ENCODE results near the gene UBE2G2.

Gene UBE2G2

DNA sequence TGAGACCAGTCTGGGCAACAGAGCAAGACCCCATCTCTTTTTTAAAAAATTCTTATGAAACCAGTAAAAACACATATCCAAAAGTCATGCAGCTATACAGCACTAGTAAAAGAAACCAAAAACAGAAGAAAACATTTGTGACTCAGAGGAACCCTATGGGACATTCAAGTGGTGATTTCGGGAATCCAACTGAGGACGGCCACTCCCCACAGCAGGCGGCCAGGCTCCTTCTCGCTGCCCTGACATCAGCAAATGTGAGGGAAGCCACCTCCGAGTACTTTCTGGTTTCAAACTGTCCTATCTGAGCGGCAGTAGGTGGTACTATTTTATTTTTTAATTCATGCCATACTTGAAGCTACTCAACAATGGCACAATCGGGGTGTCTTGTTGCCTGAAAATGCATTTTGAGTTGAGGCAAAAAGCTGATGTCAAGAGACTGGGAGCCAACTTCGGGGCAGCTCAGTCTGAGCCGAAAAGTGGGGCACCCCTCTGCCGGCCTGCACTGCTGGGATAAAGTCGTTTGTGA, 12.9 kb upstream of the UBE2G2 start:
- no peak for DNase-seq

DNA sequence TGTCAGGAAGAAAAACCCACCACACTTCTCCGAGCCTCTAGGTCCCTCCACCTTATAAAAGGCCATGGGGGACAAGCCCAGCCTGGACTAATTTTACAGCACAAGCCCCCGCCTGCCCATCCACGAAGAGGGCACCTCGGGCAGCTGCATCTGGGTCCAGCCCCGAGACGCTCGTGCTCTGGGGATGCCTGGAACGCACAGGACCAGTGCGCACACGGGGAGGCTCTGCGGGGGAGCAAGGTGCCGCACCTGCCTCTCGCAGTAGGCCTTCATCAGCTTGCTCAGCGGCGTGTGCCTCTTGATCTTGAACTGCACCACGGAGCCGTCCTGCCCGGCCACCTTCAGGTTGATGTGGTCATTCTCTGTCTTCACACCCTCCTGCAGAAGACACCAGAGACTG, 12.1 kb upstream of the UBE2G2 start:
- DNase-seq, result no peak

DNA sequence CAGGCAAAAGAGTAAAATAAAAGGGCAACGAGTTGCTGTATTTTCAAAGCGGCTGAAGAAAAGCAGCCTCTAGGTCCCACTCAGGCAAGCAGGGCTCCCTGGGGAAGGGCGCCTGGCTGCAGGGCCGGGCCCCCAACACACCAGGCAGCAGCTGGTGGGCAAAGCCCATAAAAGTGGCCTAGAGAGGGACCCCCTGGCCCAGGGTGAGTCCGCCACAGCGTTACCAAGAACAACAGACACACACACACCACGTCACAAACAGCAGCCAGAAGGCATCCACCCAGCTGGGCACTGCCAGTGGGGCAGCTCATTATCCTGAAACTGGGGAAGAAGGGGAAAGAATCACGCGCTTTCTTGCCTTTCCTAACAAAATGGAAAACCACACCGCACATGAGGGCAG, 11.5 kb upstream of the UBE2G2 start:
- DNase-seq, result no peak

DNA sequence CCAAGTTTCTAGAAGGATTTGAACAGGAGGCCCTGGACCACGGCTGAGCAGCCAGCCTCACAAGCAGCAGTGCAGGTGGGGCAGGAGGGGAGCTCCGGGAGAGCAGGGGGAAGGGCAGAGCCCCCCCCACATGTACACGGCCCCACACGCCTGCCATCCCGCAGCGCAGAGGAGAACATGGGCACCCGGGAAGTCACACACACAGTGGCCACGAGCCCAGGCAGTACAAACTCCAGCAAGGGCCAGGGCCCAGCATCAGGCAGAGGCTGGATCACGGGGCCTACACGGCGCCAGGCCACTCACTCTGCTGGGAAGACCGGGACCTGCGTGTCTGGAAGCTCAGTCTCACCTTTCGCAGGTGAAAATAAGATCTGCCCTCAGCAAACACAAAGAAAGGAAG, 11.0 kb upstream of the UBE2G2 start:
- DNase-seq, result no peak

DNA sequence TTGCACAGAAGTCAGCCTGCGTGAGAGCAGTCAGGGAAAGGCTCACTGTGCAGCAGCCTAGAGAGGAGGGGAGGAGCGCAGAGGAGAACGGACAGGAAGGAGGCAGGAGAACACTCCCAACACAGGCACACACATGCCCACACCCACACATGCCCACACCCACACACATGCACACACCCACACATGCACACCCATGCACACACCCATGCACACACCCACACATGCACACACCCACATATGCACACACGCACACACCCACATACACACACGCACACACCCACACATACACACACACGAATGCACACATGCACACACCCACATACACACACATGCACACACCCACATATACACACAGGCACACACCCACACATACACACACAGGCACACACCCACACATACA, 9.2 kb upstream of the UBE2G2 start:
- DNase-seq, result no peak

DNA sequence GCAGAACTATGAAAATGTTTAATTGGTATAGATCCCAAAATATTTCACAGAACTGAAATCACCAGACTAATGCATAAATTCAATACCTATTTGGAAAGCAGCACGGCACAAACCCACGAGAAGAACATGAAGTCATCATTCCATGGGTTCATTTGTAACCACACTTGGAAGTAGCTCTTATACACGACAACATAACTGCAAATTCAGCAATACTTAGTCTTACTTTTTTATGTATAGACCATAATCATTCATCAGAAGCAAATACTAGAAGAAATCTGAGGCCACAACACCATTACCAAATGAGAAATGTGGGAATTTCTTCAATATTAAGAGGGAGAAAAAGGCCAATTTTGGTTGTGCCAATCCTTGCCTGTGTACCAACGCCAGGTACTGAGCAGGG, 4.2 kb upstream of the UBE2G2 start:
- DNase-seq, result no peak

DNA sequence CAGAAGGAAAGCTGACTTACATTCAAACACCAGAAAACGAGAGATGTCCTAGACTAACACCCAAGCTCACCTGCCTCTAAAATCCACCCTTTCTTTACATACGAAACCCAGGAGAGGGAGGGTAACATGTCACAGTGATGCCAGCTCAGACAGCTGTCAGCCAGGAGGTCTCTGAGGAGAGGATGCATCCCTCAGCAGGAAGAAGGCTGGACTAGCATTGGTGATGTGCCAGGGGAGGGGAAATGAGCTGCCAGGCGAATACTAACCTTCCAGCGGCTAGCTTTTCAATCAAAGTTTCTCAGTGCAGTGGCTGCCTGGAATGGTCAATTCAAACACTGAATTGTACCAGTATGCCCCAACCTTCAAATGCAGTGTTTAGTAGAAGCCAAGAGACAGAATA, 3.6 kb upstream of the UBE2G2 start:
- no peak for DNase-seq

DNA sequence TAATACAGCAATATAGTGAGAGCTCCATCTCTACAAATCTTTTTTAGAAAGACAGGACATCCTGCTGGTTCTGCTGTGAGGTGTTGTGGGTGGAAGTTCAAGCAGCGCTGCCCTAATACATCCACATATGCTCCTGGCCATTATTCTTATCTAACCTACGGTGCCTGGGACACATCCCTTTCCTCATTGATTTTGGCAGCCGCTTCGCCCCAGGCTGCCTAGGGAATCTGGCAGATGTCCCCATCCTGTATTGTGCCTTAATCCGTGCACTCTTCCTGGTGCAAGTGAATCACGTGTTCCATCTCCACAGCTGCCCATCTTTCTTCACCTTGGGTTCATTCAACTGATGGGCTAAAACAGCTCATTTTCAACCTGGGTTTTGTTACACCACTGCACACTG, 3.1 kb upstream of the UBE2G2 start:
- DNase-seq, result peak; percentile 32

DNA sequence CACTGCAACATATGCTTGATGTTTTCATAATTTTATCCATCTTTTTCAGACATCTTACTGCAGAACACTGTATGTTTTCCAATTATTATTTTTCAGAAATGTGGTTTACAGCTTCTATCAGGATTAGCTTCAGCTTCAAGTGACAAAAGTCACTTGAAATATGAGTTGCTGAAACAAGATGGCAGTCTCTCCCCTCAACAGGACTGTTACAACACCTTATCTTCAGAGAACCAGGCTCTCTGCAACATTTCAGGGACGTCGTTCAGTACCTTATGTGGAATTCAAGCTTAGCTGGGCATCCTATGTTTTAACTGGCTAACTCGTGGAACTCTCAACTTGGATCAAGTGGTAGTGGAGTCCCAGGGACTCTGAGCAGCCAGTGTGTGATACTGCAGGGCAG, 2.0 kb upstream of the UBE2G2 start:
- no peak for DNase-seq

DNA sequence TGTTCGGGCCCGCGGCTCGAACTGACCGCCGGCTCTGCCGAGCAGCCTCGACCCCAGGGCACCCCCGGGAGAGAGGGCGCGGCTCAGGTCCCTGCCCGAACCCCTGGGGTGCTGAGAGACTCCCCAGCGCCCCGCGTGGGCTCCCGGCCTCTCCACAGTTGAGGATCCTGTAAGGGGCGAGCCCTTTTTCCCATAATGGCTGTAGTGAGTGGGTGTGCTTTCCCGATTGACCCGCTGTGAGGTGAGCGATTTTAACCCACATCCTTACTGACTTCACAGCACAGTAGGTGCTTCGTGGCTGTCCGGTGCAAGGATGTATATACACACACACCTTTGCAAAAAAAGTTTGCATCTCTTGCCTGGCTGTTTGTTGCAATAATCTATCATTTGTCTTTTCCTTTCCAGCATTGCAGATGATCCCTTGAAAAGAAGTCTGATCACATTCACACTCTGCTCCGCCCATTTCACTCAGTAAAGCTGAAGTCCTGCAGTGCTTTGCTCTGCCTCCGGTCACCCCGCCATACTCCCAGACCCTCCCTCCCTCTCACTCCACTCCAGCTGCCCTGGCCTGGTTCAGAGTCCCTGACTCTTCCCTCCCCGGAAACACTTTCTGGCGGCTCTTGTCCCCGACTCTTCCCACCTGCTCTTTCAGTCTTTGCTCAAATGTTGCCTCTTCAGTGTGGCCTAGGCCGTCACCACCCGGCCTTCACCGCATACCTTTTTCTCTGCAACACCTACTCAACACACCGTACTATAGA, 955 bp upstream of the UBE2G2 start:
- no peak for DNase-seq

DNA sequence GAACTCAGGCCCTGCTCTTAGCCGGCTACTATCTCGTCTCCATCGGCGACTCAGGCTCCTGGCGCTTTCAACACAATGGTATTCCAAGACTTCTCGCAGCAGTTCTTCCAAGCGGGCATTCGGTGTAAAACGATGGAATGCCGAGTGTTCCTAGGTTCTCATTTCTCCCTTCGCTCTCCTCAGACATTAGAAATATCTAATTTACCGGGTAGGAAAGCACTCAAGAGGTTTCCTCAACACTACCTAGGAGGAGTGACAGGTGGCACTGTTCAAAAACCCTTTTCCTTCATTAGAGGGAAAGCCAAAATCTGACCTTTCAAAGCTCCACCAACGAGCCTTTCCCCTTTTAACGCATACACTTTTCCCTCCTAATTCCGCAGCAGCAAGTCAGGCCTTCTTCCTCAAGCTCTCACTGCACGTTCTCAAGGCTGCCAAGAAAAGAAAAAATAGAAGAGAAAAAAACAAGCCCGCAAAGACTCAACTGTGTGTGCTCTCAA, 601 bp downstream of the UBE2G2 start:
- peak; percentile 22 for DNase-seq

DNA sequence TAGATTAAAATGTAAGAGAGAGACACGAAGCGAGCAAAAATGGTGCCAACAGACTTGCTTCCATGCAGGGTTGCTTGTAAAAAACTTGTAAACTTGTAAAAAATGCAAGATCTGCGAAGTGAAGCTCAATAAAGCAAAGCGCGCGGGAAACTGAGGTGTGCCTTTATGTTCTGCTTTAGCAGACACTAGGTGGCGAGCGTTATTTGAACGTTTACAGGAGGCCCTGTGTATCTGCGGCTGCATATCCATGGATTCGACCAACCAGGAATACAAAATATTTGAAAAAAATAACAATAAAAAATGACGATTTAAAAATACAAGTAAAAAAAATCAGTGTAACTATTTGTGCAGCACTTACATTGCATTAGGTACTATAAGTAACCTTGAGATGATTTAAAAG, 1.5 kb downstream of the UBE2G2 start:
- peak; percentile 55 for DNase-seq

DNA sequence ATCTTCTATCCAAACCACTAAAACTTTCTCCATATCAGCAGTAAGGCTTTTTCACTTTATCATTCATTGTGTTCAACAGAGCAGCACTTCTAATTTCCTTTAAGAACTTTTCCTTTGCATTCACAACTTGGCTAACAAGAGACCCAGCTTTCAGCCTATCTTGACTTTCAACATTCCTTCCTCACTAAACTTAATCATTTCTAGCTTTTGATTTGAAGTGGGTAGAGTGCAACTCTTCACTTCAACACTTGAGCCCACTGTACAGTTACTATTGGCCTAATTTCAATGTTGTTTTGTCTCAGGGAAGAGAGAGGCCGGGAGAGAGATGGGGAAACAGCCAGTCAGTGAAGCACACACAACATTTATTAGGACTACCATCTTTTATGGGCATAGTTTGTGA, 2.0 kb downstream of the UBE2G2 start:
- DNase-seq, result no peak

DNA sequence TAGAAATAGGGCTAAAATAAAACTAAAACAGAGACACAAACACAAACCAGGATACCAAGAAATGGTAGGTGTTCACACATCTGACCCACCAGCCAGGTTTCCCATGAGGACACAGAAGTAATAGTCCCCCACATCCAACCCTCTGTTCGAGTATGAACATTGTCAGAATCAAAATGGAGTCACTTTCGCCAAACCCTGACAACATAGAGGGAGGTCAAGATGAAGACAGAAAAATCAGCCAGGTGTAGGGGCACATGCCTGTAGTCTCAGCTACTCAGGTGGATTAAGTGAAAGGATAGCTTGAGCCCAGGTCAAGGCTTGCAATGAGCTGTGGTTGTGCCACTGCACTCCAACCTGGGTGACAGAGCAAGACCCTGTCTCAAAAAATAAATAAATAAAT, 3.8 kb downstream of the UBE2G2 start:
- DNase-seq, result no peak

DNA sequence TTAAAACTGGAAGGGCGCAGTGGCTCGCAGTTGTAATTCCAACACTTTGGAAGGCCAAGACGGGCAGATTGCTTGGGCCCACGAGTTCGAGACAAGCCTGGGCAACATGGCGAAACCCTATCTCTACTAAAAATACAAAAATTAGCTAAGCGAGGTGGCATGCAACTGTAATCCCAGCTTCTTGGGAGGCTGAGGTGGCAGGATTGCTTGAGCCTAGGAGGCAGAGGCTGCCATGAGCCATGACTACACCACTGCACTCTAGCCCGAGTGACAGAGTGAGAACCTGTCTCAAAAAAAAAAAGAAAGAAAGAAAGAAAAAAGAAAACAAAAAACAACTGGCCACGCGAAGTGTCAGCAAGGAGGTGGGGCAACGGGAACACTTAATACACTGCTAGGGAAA, 6.3 kb downstream of the UBE2G2 start:
- DNase-seq, result no peak

DNA sequence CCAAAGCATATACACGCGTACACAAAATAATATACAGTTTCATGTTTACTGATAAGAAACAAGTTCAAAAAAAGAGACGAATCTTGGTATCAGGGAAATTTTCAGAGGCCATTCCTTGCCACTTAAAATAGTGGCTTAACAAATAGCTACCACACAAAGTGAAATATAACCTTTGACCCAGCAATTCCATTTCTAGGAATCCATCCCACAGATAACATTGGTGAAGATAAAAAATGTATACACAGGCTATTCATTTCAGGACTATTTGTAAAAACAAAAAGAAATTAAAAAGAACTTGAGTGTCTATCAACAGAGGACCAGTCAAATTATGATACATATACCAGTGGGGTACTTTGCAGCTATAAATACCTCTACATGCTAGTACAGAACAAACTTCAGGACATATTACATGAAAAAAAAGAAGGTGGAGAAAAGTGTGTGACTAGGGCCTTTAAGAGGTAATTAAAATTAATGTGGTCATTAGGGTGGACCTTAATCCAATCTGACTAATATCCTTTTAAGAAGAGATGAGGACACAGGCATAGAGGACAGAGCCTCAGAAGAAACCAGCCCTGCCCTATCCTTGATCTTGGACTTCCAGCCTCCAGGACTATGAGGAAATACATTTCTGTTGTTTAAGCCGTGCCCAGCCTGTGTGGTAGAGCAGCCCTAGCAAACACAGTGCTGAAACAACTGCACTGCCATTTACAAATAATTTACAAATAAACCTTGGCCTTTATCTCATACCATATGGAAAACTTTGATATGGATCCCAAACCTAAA, 7.8 kb downstream of the UBE2G2 start:
- no peak for DNase-seq

DNA sequence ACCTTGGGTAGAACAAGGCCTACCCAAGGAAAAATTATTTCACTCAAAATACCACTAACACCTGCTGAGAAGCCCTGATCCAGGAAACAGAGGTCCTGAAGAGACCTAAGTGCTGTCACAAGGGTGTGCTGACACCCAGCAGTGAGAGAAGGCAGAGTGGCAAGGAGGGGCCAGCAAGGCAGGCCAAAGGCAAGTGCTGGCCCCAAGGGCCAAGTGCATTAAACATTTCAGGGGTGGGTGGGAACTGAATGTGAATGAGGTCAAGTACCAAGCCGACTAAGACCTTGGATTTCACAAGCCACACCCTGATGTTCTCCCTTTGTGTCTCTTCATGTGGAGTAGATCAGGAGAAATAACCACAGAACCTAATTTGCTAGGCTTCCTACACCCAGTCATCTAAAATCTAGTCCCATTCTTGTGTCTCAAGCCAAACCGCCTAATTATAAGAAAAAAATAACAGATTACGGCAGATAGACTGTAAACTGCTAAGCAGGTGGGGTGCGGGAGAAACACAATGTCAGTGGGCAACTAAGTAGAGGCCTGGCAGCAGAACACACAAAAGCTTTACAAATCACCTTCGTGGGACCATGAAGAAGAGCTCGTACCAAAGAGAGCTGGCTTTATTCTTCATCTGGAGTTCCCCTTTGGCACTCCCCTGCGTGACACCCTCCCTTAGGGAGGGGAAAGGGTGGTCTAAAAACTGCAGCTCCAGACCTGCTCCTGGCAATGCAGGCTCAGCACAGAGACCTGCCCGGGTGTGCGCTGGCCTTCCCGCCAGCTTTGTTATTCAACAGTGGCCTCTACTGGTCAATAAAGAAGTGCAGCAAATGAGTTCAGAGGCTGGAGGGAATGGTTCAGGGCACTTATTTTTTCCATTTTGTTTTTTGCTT, 8.7 kb downstream of the UBE2G2 start:
- DNase-seq, result peak; percentile 61

DNA sequence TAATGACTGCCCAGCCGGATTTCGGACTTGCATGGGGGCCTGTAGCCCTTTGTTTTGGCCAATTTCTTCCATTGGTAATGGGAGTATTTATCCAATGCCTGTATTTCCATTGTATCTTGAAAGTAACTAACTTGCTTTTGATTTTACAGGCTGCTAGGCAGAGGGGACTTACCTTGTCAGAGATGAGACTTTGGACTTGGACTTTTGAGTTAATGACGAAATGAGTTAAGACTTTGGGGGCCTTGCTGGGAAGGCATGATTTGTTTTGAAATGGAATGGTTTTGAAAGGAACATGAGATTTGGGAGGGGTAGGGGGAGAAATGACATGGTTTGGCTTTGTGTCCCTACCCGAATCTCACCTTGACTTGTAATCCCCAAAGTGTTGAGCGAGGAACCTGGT, 9.6 kb downstream of the UBE2G2 start:
- no peak for DNase-seq

DNA sequence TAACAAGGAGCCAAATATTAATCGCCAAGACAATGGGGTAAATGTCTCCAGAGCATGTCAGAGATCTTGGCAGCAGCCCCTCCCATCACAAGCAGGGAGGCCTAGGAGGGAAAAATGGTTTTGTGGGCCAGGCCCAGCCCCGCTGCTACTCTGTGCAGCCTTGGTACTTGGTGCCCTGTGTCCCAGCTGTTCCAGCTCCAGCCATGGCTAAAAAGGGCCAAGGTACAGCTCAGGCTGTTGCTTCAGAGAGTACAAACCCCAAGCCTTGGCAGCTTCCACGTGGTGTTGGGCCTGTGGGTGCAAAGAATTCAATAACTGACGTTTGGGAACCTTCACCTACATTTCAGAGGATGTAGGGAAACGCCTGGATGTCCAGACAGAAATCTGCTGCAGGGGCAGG, 10.4 kb downstream of the UBE2G2 start:
- DNase-seq, result no peak

DNA sequence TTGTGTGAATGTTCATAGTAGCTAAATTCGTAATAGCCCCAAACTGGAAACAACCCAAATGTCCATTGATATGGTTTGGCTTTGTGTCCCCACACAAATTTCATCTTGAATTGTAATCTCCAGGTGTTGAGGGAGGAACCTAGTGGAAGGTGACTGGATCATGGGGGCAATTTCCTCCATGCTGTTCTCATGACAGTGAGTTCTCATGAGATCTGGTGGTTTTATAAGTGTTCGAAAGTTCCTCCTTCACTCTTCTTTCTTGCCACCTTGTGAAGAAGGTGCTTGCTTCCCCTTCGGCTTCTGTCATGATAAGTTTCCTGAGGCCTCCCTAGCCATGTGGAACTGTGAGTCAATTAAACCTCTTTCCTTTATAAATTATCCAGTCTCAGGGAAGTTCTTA, 11.3 kb downstream of the UBE2G2 start:
- no peak for DNase-seq

DNA sequence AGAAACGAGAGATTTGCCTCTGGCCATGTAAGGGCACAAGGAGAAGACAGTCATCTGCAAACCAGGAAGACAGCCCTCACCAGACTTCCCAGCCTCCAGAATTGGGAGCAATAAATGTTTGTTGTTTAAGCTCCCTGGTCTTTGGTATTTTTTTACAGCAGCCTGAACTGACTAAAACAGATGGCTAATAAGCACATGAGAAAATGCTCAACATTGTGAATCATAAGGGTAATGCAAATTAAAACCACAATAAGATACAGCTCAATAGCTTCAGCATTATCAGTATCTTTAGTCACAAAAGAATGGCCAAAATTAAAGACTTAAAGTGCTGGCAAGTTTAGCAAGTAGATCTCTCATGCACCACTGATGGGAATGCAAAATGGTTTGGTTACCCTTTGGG, 11.7 kb downstream of the UBE2G2 start:
- peak; percentile 18 for DNase-seq

DNA sequence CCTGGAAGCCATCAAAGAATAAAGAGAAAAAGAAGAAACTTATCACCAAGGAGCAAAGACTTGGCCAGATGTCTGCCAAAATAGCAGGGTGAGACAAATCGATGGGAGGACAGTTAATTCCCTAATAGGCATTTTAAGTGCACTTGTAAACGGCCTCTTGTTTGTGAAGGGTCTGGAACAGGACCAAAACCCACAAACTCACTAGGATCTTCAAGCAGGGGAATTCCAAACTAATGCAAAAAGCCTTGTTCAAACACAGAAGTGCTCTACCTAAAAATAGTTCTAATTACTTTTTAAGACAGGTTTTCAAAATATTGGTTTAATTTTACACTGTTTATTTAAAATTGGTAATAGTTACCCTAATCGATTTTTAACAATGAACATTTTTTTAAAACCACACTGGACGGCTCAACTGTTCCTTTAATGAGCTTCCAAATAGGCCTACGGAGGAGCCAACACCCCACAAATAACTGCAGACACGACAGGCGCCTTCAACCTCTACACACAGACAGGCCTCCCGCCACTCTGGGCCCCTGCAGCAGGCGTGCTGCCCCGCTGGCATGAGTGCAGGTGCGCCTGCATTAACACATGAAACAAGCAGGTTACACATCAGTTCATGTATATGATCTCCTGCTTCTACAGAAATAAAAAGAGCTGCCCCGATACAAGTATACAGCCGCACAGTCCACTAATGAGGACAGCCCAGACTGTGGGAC, 15.8 kb downstream of the UBE2G2 start:
- DNase-seq, result no peak

DNA sequence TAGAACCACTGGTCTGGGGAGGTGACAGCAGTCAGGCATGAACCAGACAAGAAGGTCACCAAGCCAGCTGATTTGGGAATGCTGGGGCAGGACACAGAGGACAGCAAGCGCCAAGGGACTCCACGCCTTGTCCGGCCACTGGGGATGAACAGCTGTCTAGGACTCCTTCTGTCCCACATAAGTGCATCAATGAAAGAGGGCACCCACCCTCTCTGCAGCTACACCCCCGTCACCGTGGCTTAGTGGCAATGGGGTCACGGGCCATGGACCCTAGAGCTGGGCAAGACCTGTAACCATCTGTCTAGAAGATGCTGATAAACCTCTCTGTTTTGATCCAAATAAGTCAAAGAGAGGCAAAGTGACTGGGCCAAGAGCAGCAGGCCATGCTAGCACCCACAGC, 16.8 kb downstream of the UBE2G2 start:
- DNase-seq, result no peak
